Eye (tissue), 1 donor: ENCODE data around the gene OSBPL3.

ENCODE experiments used
- DNase-seq: peaks from one replicate; pipeline ENCODE4 v3.0.0-alpha.2; 2015

OSBPL3 gene

GRCh38 chr7:24980534-24981170 lies 674 bp upstream of the OSBPL3 start:
- DNase-seq = no peak

GRCh38 chr7:24979470-24979862 lies 512 bp downstream of the OSBPL3 start:
- peak; percentile 86 for DNase-seq

GRCh38 chr7:24978843-24979469 lies 1.0 kb downstream of the OSBPL3 start:
- DNase-seq = no peak

- DNase-seq = no peak
These were observed 4.2 kb downstream of the OSBPL3 start for GRCh38 chr7:24975644-24976260.

DNA sequence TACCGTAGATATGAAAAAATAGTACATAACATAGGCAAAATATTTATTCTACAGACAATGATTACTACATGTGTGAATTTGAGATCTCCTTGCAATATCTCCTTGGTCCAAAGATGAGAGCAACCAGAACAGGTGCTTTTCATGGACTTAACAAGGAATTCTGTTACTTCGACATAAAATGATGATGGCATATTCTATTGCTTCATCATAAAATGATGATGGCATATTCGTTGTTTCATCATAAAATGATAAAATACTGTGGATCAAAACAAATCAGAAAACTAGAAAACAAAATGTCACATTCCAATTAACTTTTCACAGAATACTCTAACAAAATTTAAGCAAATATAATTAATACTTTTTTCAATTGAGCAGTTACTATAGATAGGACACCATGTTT lies 4.8 kb downstream of the OSBPL3 start:
- DNase-seq = no peak

GRCh38 chr7:24974026-24974832 lies 5.7 kb downstream of the OSBPL3 start:
- no peak for DNase-seq

- DNase-seq = no peak
These were observed 7.0 kb downstream of the OSBPL3 start for GRCh38 chr7:24972991-24973390.

DNA sequence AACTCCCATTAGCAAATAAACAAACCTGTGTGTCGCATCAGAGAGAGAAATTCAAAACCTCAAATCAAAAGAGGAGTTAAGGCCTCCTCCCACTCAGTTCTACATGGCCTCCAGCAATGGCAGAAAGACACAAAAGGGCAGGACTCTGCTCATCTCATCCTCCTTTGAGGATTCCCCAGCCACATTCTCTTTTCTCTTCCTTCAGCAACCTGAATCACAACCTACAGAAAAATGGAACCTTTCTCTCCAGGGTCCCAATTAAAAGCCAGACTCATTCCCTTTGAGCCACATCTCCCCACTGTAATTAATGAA lies 7.9 kb downstream of the OSBPL3 start:
- DNase-seq = no peak

- no peak for DNase-seq
These were observed 8.4 kb downstream of the OSBPL3 start for GRCh38 chr7:24971333-24972165.

- no peak for DNase-seq
These were observed 9.3 kb downstream of the OSBPL3 start for GRCh38 chr7:24970676-24971075.

DNA sequence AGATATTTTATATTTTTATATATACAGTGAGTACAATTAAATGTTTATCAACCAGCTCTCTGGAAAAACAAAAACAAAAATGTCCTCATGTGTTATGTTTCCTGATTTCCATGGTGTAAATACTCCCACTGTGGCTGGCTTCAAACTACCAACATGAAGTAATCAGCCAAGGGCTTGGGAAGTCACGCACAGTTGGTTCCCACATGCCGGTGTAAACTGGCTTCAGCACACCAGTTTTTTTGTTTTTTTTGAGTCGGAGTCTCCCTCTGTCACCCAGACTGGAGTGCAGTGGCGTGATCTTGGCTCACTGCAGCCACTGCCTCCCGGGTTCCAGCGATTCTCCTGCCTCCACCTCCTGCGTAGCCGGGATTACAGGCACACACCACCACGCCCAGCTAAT lies 11.8 kb downstream of the OSBPL3 start:
- no peak for DNase-seq

- no peak for DNase-seq
These were observed 12.3 kb downstream of the OSBPL3 start for GRCh38 chr7:24967696-24968095.

DNA sequence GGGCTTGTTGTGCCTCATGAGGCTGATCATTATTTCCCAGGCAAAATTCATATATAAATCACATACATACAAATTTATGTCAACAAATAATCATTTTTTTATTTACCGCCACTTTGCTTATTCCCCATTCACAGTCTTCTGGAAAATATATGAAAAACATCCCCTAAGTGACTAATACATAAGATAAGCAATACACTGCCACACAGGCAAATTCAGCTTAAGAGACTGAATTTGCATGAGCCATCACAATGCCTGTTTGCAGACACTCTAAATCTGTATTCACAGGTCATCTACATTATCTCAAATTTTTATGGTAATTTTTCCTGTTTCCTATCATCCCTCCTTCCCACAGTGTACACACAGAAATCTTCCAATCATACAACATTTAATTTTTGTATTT lies 13.2 kb downstream of the OSBPL3 start:
- no peak for DNase-seq

- DNase-seq = no peak
These were observed 13.9 kb downstream of the OSBPL3 start for GRCh38 chr7:24965831-24966708.

- no peak for DNase-seq
These were observed 15.8 kb downstream of the OSBPL3 start for GRCh38 chr7:24964191-24964590.

DNA sequence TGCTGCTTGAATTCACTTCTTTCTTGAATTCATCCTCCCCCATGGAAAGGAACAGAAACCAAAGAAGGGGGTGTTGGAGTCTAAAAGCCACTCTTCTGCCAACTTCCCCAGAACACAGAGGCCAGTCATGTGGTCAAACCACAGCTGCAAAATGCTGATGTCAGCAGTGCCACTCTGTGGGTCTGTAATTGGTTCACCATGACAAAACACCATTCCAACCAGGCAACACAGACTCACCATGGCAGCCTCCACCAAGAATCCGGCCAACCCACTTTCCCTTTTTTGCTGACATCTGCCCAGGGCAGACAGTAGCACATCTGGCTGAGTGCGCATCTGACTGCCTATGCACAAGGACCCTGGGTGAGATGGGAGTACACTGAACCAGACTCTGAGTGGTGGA lies 16.8 kb downstream of the OSBPL3 start:
- DNase-seq = no peak

DNA sequence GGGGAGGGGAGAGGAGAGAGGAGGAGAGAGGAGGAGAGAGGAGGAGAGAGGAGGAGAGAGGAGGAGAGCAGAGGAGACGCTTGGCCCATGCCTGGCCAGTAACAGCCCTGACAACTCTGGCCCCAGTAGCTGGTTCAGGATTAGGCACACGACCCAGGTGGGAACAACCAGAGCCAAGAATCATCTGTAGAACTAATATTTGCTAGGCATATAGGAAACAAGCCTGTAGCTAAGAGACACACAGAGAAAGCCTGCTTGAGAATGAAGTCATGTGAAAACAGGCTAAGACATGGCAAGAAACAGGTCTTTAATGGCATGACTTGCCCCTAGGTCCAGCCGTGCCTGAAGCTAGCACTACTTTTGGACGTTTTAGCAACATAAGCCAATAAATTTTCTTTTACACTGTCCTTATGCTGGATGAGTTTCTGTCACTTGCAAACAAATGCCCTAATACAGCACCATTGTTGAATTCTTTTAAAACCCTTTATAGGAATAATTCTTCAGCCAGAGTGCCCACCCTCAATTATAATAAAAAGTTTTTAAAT lies 17.5 kb downstream of the OSBPL3 start:
- DNase-seq = no peak

GRCh38 chr7:24959735-24960485 lies 20.1 kb downstream of the OSBPL3 start:
- no peak for DNase-seq

DNA sequence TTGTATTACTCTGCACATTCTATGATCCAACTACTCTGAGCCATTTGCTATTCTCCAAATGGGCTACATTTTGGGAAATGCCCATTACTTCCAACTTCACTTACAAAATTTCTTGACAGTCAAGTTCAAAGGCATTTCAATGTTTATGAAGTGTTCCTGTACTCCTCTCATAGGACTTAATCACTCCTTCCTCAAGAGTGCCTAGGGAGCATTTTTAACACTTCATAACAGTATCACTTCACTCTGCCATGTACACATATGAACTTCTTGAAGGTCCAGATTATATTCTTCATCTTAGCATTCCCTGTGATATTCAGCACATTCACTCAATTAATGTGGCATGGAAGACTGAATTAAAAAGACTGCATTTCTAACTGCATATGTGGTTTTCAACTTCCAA lies 21.6 kb downstream of the OSBPL3 start:
- no peak for DNase-seq

- DNase-seq = no peak
These were observed 24.0 kb downstream of the OSBPL3 start for GRCh38 chr7:24956021-24956420.

DNA sequence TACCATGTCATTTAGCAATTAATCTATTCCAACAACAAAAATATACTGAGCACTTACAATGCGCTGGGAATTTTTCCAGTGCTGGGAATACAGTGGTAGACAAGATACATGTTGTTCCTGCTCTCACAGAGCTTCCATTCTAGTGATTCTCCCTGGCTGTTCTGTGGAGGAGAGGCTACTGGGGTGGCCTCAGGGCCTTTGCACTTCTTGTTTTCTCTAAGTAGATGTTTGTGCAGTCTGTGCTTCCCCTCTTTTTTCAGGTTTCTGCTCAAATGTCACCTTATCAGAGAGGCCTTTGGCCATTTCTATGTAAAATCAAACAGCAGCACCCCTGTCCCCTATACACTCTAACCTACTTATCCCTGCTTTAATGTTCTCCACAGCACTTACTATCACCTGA lies 24.7 kb downstream of the OSBPL3 start:
- DNase-seq = no peak
